Common myeloid progenitor, CD34-positive (primary cell): ENCODE data around the gene STK17A.

Experiments used
- CTCF ChIA-PET: fragments of 350-600 bp; sonication (Branson Sonifier 250); formaldehyde crosslinking; loops from one replicate; lab custom pipeline; 2021; ENCODE audit warnings: antibody characterized with exemption; lab: Charles Lee
- POLR2A ChIA-PET: fragments of 350-600 bp; sonication (Branson Sonifier 250); formaldehyde crosslinking; loops from one replicate; lab custom pipeline; 2021; ENCODE audit warnings: antibody characterized with exemption; lab: Charles Lee
- DNase-seq, 3 donors: peaks; one replicate each; pipeline versions ENCODE4 v3.0.0 to v3.0.0-alpha.2; 2013
- H3K27ac ChIP-seq, 2 experiments: 1 replicate in 1 of 2; 2 replicates in 1 of 2; pipeline ENCODE4 v1.7.0; 2013; ENCODE audit warnings: inconsistent platforms in 2 of 2, low read length in 2 of 2, mild to moderate bottlenecking in 2 of 2, low read depth in 1 of 2, moderate library complexity in 1 of 2; ENCODE audit not compliant: severe bottlenecking in 2 of 2, insufficient read depth in 1 of 2, poor library complexity in 1 of 2
- H3K27me3 ChIP-seq, 5 experiments: replicated peaks in 2 of 5; 1 replicate in 3 of 5; 2 replicates in 2 of 5; pipeline versions ENCODE4 v1.6.1 to v1.7.0; 2013; ENCODE audit warnings: low read length in 4 of 5, mild to moderate bottlenecking in 2 of 5, moderate library complexity in 2 of 5, inconsistent platforms in 1 of 5; ENCODE audit not compliant: insufficient read depth in 5 of 5, control insufficient read depth in 4 of 5
- H3K36me3 ChIP-seq, 4 experiments: 1 replicate in 2 of 4; 2 replicates in 2 of 4; pipeline versions ENCODE4 v1.6.1 to v1.7.0; 2013; ENCODE audit warnings: low read length in 3 of 4, control low read depth in 1 of 4, mild to moderate bottlenecking in 1 of 4; ENCODE audit not compliant: control insufficient read depth in 4 of 4, insufficient read depth in 4 of 4
- H3K4me1 ChIP-seq, 4 experiments: 1 replicate in 3 of 4; 2 replicates in 1 of 4; pipeline versions ENCODE4 v1.6.1 to v1.7.1; 2013; ENCODE audit warnings: low read length in 3 of 4, mild to moderate bottlenecking in 3 of 4, control low read depth in 1 of 4, inconsistent platforms in 1 of 4, moderate library complexity in 1 of 4; ENCODE audit not compliant: control insufficient read depth in 4 of 4, insufficient read depth in 4 of 4; ENCODE audit errors: control extremely low read depth in 1 of 4
- H3K4me3 ChIP-seq, 7 experiments: 1 replicate in 4 of 7; 2 replicates in 3 of 7; pipeline versions ENCODE4 v1.5.1 to v1.7.0; 2013; ENCODE audit warnings: mild to moderate bottlenecking in 7 of 7, low read length in 6 of 7, moderate library complexity in 6 of 7, inconsistent platforms in 2 of 7, low read depth in 2 of 7, control low read depth in 1 of 7; ENCODE audit not compliant: insufficient read depth in 4 of 7, control insufficient read depth in 1 of 7; ENCODE audit errors: extremely low read depth in 1 of 7
- H3K9me3 ChIP-seq, 5 experiments: 1 replicate in 4 of 5; 2 replicates in 1 of 5; pipeline versions ENCODE4 v1.6.1 to v1.7.1; 2013; ENCODE audit warnings: low read length in 4 of 5, mild to moderate bottlenecking in 2 of 5, inconsistent platforms in 1 of 5, low read depth in 1 of 5, moderate library complexity in 1 of 5; ENCODE audit not compliant: control insufficient read depth in 4 of 5, insufficient read depth in 2 of 5; ENCODE audit errors: control extremely low read depth in 1 of 5
- WGBS: methylation state at CpG from one replicate; pipeline ENCODE4 v1.1.5; 2013; ENCODE audit not compliant: insufficient coverage; 5-methylcytosine and 5-hydroxymethylcytosine counted together

The STK17A gene

GRCh38 chr7:43616977-43617376, 34.1 kb downstream of the STK17A start:
- H3K4me1 ChIP-seq: peaks cover 0 to 3% (median 2%) of the 10 kb centered on the region in 4 experiments
- no peak overlapping the region for H3K27ac ChIP-seq
- H3K36me3 ChIP-seq: peaks cover 7 to 25% (median 17%) of the 10 kb centered on the region in 4 experiments
- WGBS: 100% methylated on average over 2 of the region's 4 CpGs
- H3K9me3 ChIP-seq: no peaks in the 10 kb centered on the region
- no peak overlapping the region for H3K4me3 ChIP-seq
- H3K27me3 ChIP-seq: no peaks in the 10 kb centered on the region
- ChIA-PET CTCF (interaction anchor here (1.0 to 2.5 kb wide), 4 partner anchors 10 to 83 kb away, joined by 3 to 10 read pairs (median 4); no protein-coding TSS in a partner anchor), POLR2A (interaction anchor here (0.5 kb wide), 1 partner anchor 60 kb away, joined by 6 read pairs; no protein-coding TSS in a partner anchor)
- no peak for DNase-seq

DNA sequence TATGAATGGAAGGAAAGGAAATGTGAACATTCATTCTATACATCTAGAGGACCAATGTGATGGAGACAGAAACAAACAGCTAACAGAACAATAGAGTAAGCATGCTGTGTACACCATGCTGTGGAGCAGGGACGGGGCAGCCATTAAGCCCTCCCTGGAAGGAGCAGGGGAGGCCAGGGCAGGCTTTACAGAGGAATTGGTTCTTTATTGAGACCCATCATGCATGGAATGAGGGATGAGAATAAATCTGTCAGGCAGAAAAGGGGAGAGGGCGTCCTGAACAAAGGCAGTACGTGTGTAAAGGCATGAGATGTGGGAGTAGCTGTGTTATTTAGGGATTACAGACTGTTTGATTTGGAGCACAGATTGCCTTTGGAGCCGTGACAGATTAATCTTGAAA, 35.2 kb downstream of the STK17A start:
- Histone ChIP-seq H3K36me3 (peaks cover 7 to 21% (median 13%) of the 10 kb centered on the region in 4 experiments), H3K27ac (no peak overlapping the region), H3K4me1 (peaks cover 0 to 3% (median 2%) of the 10 kb centered on the region in 4 experiments)

GRCh38 chr7:43619213-43620012, 36.5 kb downstream of the STK17A start:
- peaks cover 7 to 24% (median 15%) of the 10 kb centered on the region in 4 experiments for H3K36me3 ChIP-seq
- H3K27me3 ChIP-seq: no peaks in the 10 kb centered on the region
- CTCF ChIA-PET: interaction anchor here (1.0 to 2.8 kb wide), 6 partner anchors 10 to 80 kb away, joined by 3 to 10 read pairs (median 6); partner anchors contain the start of gene STK17A
- H3K4me3 ChIP-seq: no peak overlapping the region
- WGBS: 100% methylated on average over 2 of the region's 4 CpGs
- peaks cover 0 to 3% (median 2%) of the 10 kb centered on the region in 4 experiments for H3K4me1 ChIP-seq
- DNase-seq: no peak
- POLR2A ChIA-PET: interaction anchor here (1.1 kb wide), 1 partner anchor 21 kb away, joined by 3 read pairs; no protein-coding TSS in a partner anchor
- no peak overlapping the region for H3K27ac ChIP-seq
- no peaks in the 10 kb centered on the region for H3K9me3 ChIP-seq

More for the DNA sequence above, 35.2 kb downstream of the STK17A start:
- ChIA-PET POLR2A (no interaction called here), CTCF (interaction anchor here (1.1 to 2.8 kb wide), 4 partner anchors 12 to 82 kb away, joined by 3 to 10 read pairs (median 5); no protein-coding TSS in a partner anchor)
- Histone ChIP-seq H3K4me3 (no peak overlapping the region), H3K27me3 (no peaks in the 10 kb centered on the region), H3K9me3 (no peaks in the 10 kb centered on the region)
- no peak for DNase-seq
- whole genome bisulfite sequencing: 89% methylated on average over 4 of the region's 4 CpGs

- no peak for DNase-seq
- ChIA-PET POLR2A (no interaction called here), CTCF (interaction anchor here (1.3 to 1.8 kb wide), 4 partner anchors 9 to 39 kb away, joined by 3 to 6 read pairs (median 4); partner anchors contain the start of gene STK17A)
- Histone ChIP-seq H3K27ac (no peak overlapping the region), H3K36me3 (peaks cover 11 to 32% (median 22%) of the 10 kb centered on the region in 4 experiments), H3K9me3 (no peaks in the 10 kb centered on the region), H3K4me3 (no peak overlapping the region), H3K27me3 (no peaks in the 10 kb centered on the region), H3K4me1 (peaks cover 0 to 4% (median 0%) of the 10 kb centered on the region in 4 experiments)
- 86% methylated on average over 2 of the region's 5 CpGs for WGBS
These were observed 39.0 kb downstream of the STK17A start for GRCh38 chr7:43621729-43622448.

DNA sequence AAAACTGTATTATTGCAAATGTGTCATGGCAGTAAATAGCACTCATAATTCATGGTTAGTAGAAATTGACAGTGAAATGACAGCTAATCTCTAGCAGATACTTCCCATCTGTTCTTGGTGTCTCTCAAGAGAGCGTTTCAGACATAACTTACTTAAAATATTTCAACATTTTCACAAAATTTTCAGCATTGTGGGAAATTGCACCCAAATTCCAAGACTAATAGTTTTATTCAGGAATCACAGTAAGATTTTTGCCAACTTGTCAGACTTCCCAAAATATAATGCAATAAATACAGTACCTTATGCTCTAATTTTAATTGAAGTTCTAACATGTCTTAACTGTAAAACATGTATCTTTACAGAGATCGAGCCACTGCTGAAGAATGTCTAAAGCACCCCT, 41.2 kb downstream of the STK17A start:
- Histone ChIP-seq H3K27me3 (no peaks in the 10 kb centered on the region), H3K9me3 (no peaks in the 10 kb centered on the region), H3K4me3 (no peak overlapping the region), H3K4me1 (peaks cover 0 to 4% (median 0%) of the 10 kb centered on the region in 4 experiments), H3K27ac (no peak overlapping the region), H3K36me3 (peaks cover 12 to 29% (median 21%) of the 10 kb centered on the region in 4 experiments)
- no peak for DNase-seq
- WGBS: 100% methylated on average over 2 of the region's 2 CpGs
- ChIA-PET CTCF (interaction anchor here (1.2 kb wide), 1 partner anchor 24 kb away, joined by 3 read pairs; no protein-coding TSS in a partner anchor), POLR2A (no interaction called here)

DNA sequence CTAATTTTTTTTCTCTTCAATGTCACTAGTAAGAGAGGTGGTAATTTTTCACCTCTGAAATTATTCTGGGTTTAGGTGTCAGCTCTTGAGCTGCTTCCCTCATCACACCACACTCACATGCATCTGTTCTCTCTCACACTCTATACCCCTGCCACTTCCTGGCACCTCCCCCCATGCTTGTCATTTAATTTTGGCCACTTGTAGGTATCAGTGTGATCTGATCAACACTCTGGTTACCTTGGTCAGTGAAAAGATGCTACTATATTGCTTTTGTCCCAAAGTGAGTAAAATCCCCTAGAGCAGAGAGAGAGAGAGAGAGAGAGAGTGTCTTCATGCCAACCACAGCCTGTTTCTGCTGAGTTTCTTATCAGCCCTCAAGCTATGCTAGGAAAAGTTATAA, 42.5 kb downstream of the STK17A start:
- H3K9me3 ChIP-seq: no peaks in the 10 kb centered on the region
- DNase-seq: peak in 2 of 3 donors; percentile 27 to 46
- H3K4me1 ChIP-seq: peaks cover 0 to 4% (median 0%) of the 10 kb centered on the region in 4 experiments
- peaks cover 11 to 30% (median 18%) of the 10 kb centered on the region in 4 experiments for H3K36me3 ChIP-seq
- H3K4me3 ChIP-seq: no peak overlapping the region
- POLR2A ChIA-PET: no interaction called here
- CTCF ChIA-PET: no interaction called here
- H3K27me3 ChIP-seq: no peaks in the 10 kb centered on the region
- no peak overlapping the region for H3K27ac ChIP-seq
